Effector memory CD8-positive, alpha-beta T cell (primary cell): Measurements from ENCODE around the gene MYO7B.

Experiments
- ATAC-seq: fragments of 150-1000 bp; cut with Tn5 transposase; replicated peaks from 2 replicates; pipeline ENCODE4 v1.10.0; 2021; ENCODE audit warnings: mild to moderate bottlenecking, moderate library complexity
- DNase-seq, 3 experiments: peaks; one replicate each; pipeline ENCODE4 v3.0.0; 2021
- H3K27ac Mint-ChIP-seq, 2 donors: one replicate each; pipeline ENCODE4 v1.8.0; 2022; ENCODE audit warnings: mild to moderate bottlenecking in 2 of 2, mixed read lengths in 2 of 2, moderate library complexity in 2 of 2
- H3K27me3 Mint-ChIP-seq, 2 donors: one replicate each; pipeline ENCODE4 v1.8.0; 2022; ENCODE audit warnings: mixed read lengths in 2 of 2
- H3K36me3 Mint-ChIP-seq: one replicate; pipeline ENCODE4 v1.8.0; 2022; ENCODE audit warnings: mild to moderate bottlenecking, moderate library complexity, mixed read lengths; ENCODE audit not compliant: insufficient read depth
- H3K4me1 Mint-ChIP-seq, 2 donors: one replicate each; pipeline ENCODE4 v1.8.0; 2022; ENCODE audit warnings: low read depth in 2 of 2, mixed read lengths in 2 of 2
- H3K4me3 Mint-ChIP-seq, 2 donors: one replicate each; pipeline ENCODE4 v1.8.0; 2022; ENCODE audit warnings: mild to moderate bottlenecking in 2 of 2, mixed read lengths in 2 of 2, moderate library complexity in 2 of 2
- H3K9me3 Mint-ChIP-seq, 2 donors: one replicate each; pipeline ENCODE4 v1.8.0; 2022; ENCODE audit warnings: mixed read lengths in 2 of 2

The MYO7B gene

DNA sequence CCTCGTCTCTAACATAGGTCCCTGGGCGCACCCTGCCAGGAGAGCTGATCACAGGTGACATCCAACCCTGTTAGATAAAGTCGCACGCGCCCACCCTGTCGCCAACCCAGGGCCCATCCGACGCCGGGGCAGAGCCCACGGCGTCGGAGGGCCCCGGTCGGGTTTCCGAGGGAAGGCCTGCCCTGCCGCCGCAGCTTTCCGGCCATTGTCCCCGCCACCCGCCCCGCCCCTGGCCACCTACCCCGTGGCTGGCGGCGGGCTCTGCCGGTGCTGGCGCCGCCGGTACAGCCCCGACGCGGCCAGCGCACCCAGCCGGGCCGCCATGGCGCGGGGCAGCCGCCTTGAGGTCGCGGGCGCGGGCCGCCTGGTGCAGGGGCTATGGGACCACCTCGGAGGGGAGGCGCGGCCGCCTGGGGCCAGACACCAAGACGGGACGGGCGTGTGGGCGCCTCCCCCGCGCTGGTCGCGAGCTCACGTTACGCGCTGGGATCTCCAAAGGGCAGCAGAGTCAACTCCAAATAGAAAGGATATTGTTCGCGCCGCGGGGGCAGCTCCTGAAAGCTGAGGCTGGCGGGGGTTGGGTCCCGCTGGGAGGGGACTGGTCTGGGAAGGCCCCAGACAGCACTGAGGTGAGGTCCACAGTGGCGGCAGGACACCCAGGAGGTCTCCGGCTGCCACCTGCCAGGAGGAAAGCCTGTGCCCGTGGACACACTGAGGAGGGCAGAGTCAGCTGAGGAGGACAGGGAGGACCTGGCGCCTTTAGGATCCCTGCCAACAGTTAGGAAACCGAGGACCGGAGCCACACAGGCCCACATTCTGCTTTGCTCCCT is 128.8 kb downstream of the MYO7B start:
- peaks cover 0 to 6% of the 10 kb centered on the region in 2 donors for H3K4me1 Mint-ChIP-seq
- no peaks in the 10 kb centered on the region for H3K9me3 Mint-ChIP-seq
- H3K27ac Mint-ChIP-seq: no peak overlapping the region
- H3K27me3 Mint-ChIP-seq: peaks cover 65 to 78% of the 10 kb centered on the region in 2 donors
- H3K4me3 Mint-ChIP-seq: no peak overlapping the region
- ATAC-seq: no peak
- DNase-seq: no peak
- H3K36me3 Mint-ChIP-seq: no peaks in the 10 kb centered on the region

DNA sequence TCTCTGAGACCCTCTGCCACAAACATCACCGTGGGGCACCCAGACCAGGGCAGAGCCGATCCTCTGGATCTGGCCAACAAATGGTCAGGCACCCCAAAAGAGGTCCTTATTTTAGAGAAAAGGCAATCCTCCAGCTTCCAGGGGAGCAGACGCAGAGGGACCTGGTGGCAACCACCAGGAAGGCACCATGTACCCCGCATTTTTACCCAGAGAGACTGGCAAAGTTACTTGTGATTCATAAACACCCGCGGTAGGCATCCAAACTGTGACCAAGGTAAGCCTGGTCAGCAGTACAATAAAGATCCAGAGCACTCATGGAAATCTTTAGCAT is 129.4 kb downstream of the MYO7B start:
- ATAC-seq (no peak), DNase-seq (no peak)
- Mint-ChIP-seq H3K4me1 (peaks cover 0 to 4% of the 10 kb centered on the region in 2 donors), H3K27ac (no peak overlapping the region), H3K36me3 (no peaks in the 10 kb centered on the region), H3K4me3 (no peak overlapping the region), H3K27me3 (peaks cover 64 to 76% of the 10 kb centered on the region in 2 donors), H3K9me3 (no peaks in the 10 kb centered on the region)

GRCh38 chr2:127665267-127665893 is 129.9 kb downstream of the MYO7B start:
- Mint-ChIP-seq H3K4me1 (peaks cover 0 to 3% of the 10 kb centered on the region in 2 donors), H3K27ac (no peak overlapping the region), H3K36me3 (no peaks in the 10 kb centered on the region), H3K27me3 (peaks cover 66 to 75% of the 10 kb centered on the region in 2 donors), H3K9me3 (no peaks in the 10 kb centered on the region), H3K4me3 (no peak overlapping the region)
- no peak for ATAC-seq
- no peak for DNase-seq

DNA sequence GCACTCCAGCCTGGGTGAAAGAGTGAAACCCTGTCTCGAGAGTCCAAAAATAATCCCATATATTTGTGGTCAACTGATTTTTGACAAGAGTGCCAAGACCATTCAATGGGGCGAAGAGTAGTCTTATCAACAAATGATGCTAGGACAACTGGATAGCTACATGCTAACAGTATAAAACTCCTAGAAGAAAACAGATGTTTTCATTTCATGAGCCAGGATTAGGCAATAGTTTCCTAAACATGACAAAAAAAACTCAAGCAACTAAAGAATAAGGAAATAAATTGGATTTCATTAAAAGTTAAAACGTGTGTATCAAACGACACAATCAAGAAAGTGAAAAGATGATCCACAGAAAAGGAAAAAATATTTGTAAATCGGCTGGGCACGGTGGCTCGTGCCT is 133.6 kb downstream of the MYO7B start:
- peaks cover 76 to 78% of the 10 kb centered on the region in 2 donors for H3K27me3 Mint-ChIP-seq
- H3K4me1 Mint-ChIP-seq: peaks cover 0 to under 1% of the 10 kb centered on the region in 2 donors
- DNase-seq (no peak), ATAC-seq (no peak)
- no peak overlapping the region for H3K27ac Mint-ChIP-seq
- H3K4me3 Mint-ChIP-seq: no peak overlapping the region
- H3K9me3 Mint-ChIP-seq: no peaks in the 10 kb centered on the region
- H3K36me3 Mint-ChIP-seq: no peaks in the 10 kb centered on the region

DNA sequence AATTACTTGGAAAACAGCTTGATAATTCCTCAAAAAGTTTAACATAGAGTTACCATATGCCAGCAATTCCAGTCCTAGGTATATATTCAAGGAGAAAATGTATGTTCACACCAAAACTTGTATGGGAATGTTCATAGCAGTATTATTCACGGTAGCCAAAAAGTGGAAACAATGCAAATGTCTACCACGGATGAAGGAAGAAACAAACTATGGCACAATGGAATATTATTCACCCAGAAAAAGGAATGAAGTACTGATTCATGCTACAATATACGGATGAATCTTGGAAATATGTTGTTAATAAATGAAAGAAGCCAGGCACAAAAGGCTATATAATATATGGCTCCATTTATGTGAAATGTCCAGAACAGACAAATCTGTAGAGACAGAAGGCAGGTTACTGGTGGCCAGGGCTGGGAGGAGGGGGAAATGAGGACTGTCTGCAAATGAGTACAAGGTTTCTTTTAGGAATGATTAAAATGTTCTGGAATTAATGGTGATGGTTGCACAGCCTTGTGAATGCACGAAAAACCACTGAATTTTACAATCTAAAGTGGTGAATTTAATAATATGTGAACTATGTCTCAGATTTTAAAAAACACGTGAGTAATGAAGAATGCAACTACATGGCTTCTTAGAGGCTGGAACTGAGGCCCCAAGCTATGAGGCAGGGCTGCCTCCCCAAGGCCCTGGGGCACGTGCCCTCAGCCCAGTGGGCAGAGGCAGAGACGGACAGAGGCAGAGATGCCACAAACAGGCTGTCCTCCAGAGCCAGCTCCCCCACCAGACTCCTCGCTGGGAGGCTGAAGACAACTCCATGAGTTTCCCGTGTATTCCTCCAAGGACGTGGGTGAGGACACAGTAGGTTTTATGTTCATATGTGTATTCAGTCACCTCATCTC is 134.8 kb downstream of the MYO7B start:
- H3K9me3 Mint-ChIP-seq: no peaks in the 10 kb centered on the region
- peaks cover 5 to 6% of the 10 kb centered on the region in 2 donors for H3K4me1 Mint-ChIP-seq
- ATAC-seq (no peak), DNase-seq (no peak)
- no peaks in the 10 kb centered on the region for H3K36me3 Mint-ChIP-seq
- no peak overlapping the region for H3K4me3 Mint-ChIP-seq
- H3K27ac Mint-ChIP-seq: no peak overlapping the region
- H3K27me3 Mint-ChIP-seq: peaks cover 73% of the 10 kb centered on the region in 2 donors

DNA sequence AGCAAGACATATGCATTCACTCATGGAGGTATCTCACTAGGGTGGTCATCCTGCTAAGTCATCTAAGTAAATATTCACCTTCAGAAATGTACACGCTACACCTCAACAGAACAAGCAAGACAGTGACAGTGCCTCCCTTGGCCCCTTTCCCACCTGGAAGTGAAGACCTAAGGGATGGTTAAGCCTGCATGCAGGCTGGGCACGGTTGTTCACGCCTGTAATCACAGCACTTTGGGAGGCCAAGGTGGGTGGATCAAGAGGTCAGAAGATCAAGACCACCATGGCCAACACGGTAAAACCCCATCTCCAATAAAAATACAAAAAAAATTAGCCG is 135.4 kb downstream of the MYO7B start:
- H3K9me3 Mint-ChIP-seq: no peaks in the 10 kb centered on the region
- H3K36me3 Mint-ChIP-seq: no peaks in the 10 kb centered on the region
- ATAC-seq (no peak), DNase-seq (no peak)
- peaks cover 71 to 72% of the 10 kb centered on the region in 2 donors for H3K27me3 Mint-ChIP-seq
- H3K4me1 Mint-ChIP-seq: peaks cover 5 to 7% of the 10 kb centered on the region in 2 donors
- H3K27ac Mint-ChIP-seq: no peak overlapping the region
- no peak overlapping the region for H3K4me3 Mint-ChIP-seq

DNA sequence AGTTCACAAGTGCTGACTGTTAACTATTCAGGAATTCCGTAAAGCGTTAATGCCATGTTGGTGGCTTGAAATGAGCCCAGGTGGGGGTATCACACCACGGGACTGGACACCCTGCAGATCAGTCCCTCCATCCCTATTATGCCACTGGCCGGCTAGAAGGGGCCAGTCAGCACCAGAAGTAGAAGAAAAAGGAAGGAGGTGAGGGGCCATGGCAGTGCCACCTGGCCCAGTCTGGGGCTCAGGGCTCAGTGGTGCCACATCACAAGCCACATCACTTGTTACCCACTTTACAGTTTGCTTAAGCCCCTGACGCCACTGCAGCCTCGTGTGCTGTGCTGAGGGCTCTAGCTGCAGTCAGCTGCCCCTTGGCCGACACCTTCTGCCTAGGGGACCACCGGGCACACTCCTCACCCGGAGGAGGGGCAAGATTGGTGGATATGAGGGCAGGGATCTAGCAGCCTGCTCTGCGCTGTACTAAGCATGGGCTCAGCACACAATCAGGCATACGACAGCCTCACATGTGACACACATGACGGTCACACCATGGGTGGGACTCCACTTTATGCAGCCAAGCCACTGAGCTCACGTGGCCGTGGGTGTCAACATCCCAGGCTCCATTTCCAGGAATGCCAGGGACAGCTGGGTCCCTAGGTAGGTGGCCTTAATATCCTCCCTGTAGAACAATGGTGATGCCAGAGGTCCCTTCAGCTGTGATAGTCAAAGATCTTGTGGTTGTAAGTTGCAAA is 136.2 kb downstream of the MYO7B start:
- Mint-ChIP-seq H3K9me3 (no peaks in the 10 kb centered on the region), H3K27me3 (peaks cover 72% of the 10 kb centered on the region in 2 donors), H3K4me1 (peaks cover 5 to 9% of the 10 kb centered on the region in 2 donors), H3K36me3 (no peaks in the 10 kb centered on the region), H3K4me3 (no peak overlapping the region), H3K27ac (no peak overlapping the region)
- DNase-seq: no peak
- no peak for ATAC-seq

- ATAC-seq (no peak), DNase-seq (no peak)
- no peak overlapping the region for H3K4me3 Mint-ChIP-seq
- no peaks in the 10 kb centered on the region for H3K9me3 Mint-ChIP-seq
- peaks cover 72 to 75% of the 10 kb centered on the region in 2 donors for H3K27me3 Mint-ChIP-seq
- H3K4me1 Mint-ChIP-seq: peaks cover 5 to 9% of the 10 kb centered on the region in 2 donors
- no peaks in the 10 kb centered on the region for H3K36me3 Mint-ChIP-seq
- no peak overlapping the region for H3K27ac Mint-ChIP-seq
Observed at GRCh38 chr2:127672341-127673224, 137.1 kb downstream of the MYO7B start.

GRCh38 chr2:127673291-127674069 is 138.0 kb downstream of the MYO7B start:
- no peak overlapping the region for H3K27ac Mint-ChIP-seq
- no peaks in the 10 kb centered on the region for H3K36me3 Mint-ChIP-seq
- H3K4me3 Mint-ChIP-seq: peak overlapping the region; percentile 82 to 86
- H3K9me3 Mint-ChIP-seq: no peaks in the 10 kb centered on the region
- DNase-seq (no peak), ATAC-seq (no peak)
- H3K4me1 Mint-ChIP-seq: peaks cover 5 to 9% of the 10 kb centered on the region in 2 donors
- peaks cover 79% of the 10 kb centered on the region in 2 donors for H3K27me3 Mint-ChIP-seq

DNA sequence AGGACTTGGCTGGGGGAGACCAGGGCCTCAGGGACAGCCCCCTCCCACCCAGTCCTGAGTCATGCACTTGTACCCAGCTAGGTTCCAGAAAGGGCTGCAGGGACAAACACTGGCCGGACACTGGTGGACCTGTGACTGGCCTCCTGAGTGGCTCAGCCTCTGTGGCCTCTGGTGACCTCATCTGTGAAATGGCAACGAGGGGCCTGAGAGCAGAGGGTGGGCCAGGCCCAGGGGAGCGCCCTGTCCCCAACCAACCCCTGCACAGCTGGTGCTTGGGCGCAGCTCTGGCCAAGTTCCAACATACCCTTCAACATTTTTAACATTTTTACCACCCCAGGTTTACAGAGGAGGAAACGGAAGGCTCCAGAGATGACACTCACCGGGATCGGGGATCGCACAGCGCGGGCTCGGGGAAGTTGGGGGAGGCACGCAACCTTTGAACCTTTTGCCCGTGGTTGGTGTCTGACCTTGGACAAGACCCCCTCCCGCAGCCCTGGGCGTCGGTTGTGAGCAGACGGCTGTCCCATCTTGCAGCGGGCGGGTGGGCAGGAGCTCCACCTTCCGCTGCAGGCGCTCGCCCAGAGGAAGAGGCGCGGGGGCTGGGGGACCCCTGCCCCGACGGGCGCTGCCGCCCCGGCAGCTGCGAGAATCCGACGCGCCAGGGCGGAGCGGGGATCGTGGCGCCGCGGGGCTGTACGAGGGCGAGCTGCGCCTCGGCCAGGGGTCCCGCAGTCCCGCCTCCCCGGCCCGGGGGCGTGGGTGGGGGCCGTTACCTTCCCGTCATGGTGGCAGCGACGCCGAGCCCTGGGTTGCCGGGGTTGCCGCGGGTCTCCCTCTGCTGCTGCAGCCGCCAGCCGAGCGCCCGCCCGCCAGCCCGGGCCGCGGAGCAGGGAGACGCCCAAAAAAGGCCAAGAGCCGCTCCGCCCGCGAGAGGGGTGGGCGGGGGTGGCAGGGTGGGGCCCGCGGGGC is 139.0 kb downstream of the MYO7B start:
- Mint-ChIP-seq H3K36me3 (no peaks in the 10 kb centered on the region), H3K4me1 (peaks cover 5 to 9% of the 10 kb centered on the region in 2 donors), H3K27ac (peak overlapping the region in 1 of 2 donors; percentile 17), H3K4me3 (peak overlapping the region; percentile 82 to 86), H3K27me3 (peaks cover 76 to 85% of the 10 kb centered on the region in 2 donors), H3K9me3 (no peaks in the 10 kb centered on the region)
- DNase-seq (peak in 1 of 3 experiments; percentile 13), ATAC-seq (peak; percentile 69)
